GM13977 (cell line): ENCODE data around the gene SLC16A9.
"Not testable (repeated sequence)": the region's sequence is repeated elsewhere in the genome, so short reads cannot be mapped to it uniquely, and the experiment has no call there.

Source experiments
- DNase-seq: peaks from one replicate; pipeline ENCODE4 v3.0.0; 2012; ENCODE audit warnings: low spot score
- CTCF ChIP-seq: IDR thresholded peaks from 2 replicates; pipeline ENCODE4 v1.5.1; 2012; ENCODE audit warnings: mild to moderate bottlenecking, control low read depth; ENCODE audit not compliant: insufficient read depth; ENCODE audit errors: extremely low read depth, missing control alignments
- in situ Hi-C: fragments of 300-500 bp; cut with MboI; formaldehyde crosslinking; loops from one replicate; pipeline ENCODE4 v1.12.0; 2022; ENCODE audit warnings: low sequenced_read_pairs, low pct_unique_long_range_greater_than_20kb, mixed read lengths, inconsistent platforms; ENCODE audit not compliant: unreplicated experiment

The SLC16A9 gene

DNA sequence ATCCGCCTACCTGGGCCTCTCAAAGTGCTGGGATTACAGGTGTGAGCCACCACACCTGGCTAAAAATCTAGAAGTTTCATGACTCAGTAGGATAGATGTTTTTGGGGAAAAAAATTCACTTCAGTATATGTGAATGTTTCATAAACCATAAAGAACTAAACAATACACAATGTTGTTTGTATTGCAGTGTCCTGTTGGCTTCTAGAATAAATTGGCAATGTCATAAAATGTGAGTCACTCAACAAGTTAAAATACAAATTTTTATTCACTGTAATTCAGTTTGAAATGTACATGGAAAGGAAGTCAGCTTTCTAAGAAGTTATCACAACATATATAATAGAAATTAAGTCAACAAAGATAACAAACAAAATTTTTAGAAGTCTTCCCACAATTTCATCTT, 27.1 kb upstream of the SLC16A9 start:
- no peak for DNase-seq
- in situ Hi-C loops = no loop called here
- TF ChIP-seq CTCF = no peak

GRCh38 chr10:59735296-59735695, 25.6 kb upstream of the SLC16A9 start:
- TF ChIP-seq CTCF = no peak
- no peak for DNase-seq
- in situ Hi-C loops = no loop called here

- no peak for DNase-seq
- in situ Hi-C loops = no loop called here
- TF ChIP-seq CTCF = no peak
Observed at GRCh38 chr10:59734014-59734462, 24.4 kb upstream of the SLC16A9 start.

- in situ Hi-C loops, DNase-seq: not testable (repeated sequence)
Observed at GRCh38 chr10:59733321-59734013, 23.8 kb upstream of the SLC16A9 start.

DNA sequence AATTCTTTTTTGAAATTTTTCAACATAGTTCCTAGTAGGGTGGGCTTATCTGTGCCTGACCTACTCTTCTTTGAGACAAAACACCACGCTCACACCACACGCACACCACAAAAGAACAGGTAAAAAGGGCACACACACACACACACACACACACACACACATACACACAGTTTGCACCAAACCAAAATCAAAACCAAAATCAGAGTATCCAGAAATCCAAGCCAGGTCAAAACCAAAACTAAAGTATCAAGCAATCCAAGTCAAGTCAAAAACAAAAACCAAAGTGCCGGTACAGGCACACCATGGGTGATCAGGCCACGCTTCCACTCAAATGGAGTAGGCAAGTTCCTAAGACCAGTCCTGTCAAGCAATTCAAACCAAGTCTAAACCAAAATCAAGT, 23.2 kb upstream of the SLC16A9 start:
- in situ Hi-C loops, DNase-seq: not testable (repeated sequence)

DNA sequence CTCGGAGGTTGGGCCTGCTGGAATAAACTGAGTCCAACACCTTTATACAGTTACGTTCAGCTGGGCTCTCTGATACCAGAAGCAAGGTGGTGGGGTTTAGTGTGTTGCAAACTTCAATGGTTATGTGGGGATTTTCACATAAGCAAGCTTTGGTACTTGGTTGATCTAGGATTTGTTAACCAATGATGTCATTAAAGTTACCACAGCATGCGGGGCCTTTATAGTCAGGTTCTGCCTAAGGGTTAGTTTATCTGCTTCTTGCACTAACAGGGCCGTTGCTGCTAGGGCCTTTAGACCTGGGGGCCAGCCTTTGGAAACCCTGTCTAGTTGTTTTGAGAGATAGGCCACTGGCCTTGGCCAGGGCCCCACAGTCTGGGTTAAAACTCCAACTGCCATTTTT, 19.5 kb upstream of the SLC16A9 start:
- in situ Hi-C loops, DNase-seq: not testable (repeated sequence)

- in situ Hi-C loops = no loop called here
- no peak for TF ChIP-seq CTCF
- no peak for DNase-seq
Observed at GRCh38 chr10:59724098-59724938, 14.7 kb upstream of the SLC16A9 start.

GRCh38 chr10:59720377-59720776, 10.7 kb upstream of the SLC16A9 start:
- in situ Hi-C loops = no loop called here
- no peak for DNase-seq
- no peak for TF ChIP-seq CTCF
